RWPE2 (cell line): ENCODE results near the gene TOMM40L.

Experiments
- ATAC-seq: fragments of 200-7000 bp; cut with Tn5 transposase; 3 replicates; pipeline ENCODE4 v1.9.1; 2021; ENCODE audit warnings: low read depth
- DNase-seq: peaks from one replicate; pipeline ENCODE4 v3.0.0-alpha.2; 2020; ENCODE audit warnings: low spot score
- H3K27ac ChIP-seq: fragments of 450-650 bp; 2 replicates; pipeline ENCODE4 v1.5.1; 2017; ENCODE audit warnings: mild to moderate bottlenecking; ENCODE audit not compliant: poor library complexity, severe bottlenecking
- H3K27me3 ChIP-seq: fragments of 250-450 bp; sonication (Bioruptor Pico); 2 replicates; pipeline ENCODE4 v1.5.1; 2021; ENCODE audit warnings: mild to moderate bottlenecking, moderate library complexity; ENCODE audit not compliant: insufficient read depth, poor library complexity, severe bottlenecking
- H3K36me3 ChIP-seq: fragments of 250-450 bp; sonication (Bioruptor Pico); 2 replicates; pipeline ENCODE4 v1.5.1; 2020; ENCODE audit warnings: low read depth, mild to moderate bottlenecking, moderate library complexity
- H3K4me1 ChIP-seq: fragments of 250-450 bp; sonication (Bioruptor Pico); 2 replicates; pipeline ENCODE4 v1.5.1; 2021; ENCODE audit warnings: mild to moderate bottlenecking, moderate library complexity; ENCODE audit not compliant: insufficient read depth, poor library complexity, severe bottlenecking
- H3K4me3 ChIP-seq: fragments of 250-450 bp; sonication (Bioruptor Pico); 2 replicates; pipeline ENCODE4 v1.5.1; 2021; ENCODE audit warnings: mild to moderate bottlenecking, moderate library complexity; ENCODE audit not compliant: severe bottlenecking
- H3K9me3 ChIP-seq: fragments of 250-450 bp; sonication (Bioruptor Pico); 2 replicates; pipeline ENCODE4 v1.5.1; 2021; ENCODE audit warnings: mild to moderate bottlenecking, moderate library complexity; ENCODE audit not compliant: severe bottlenecking
- CTCF ChIP-seq: fragments of 450-650 bp; IDR thresholded peaks from one replicate; pipeline ENCODE4 v1.5.1; 2017; ENCODE audit warnings: mild to moderate bottlenecking, moderate library complexity; ENCODE audit not compliant: poor library complexity, severe bottlenecking

Gene TOMM40L

GRCh38 chr1:161259765-161260164 lies 33.9 kb downstream of the TOMM40L start:
- H3K4me1 ChIP-seq = peaks cover 9% of the 10 kb centered on the region
- H3K4me3 ChIP-seq = no peak overlapping the region
- H3K36me3 ChIP-seq = no peaks in the 10 kb centered on the region
- ATAC-seq (no peak), DNase-seq (no peak)
- H3K9me3 ChIP-seq = no peaks in the 10 kb centered on the region
- TF ChIP-seq CTCF = no peak
- no peak overlapping the region for H3K27ac ChIP-seq
- peaks cover 9% of the 10 kb centered on the region for H3K27me3 ChIP-seq

- Histone ChIP-seq H3K27ac (no peak overlapping the region), H3K9me3 (no peaks in the 10 kb centered on the region), H3K36me3 (no peaks in the 10 kb centered on the region), H3K27me3 (peaks cover 9% of the 10 kb centered on the region), H3K4me1 (peaks cover 9% of the 10 kb centered on the region), H3K4me3 (no peak overlapping the region)
- DNase-seq = no peak
- no peak for TF ChIP-seq CTCF
- ATAC-seq = peak; percentile 45; the same call in 2 of the 3 replicates
These were observed 34.8 kb downstream of the TOMM40L start for GRCh38 chr1:161260376-161261260.

GRCh38 chr1:161261261-161262235 lies 35.7 kb downstream of the TOMM40L start:
- ATAC-seq (no peak), DNase-seq (no peak)
- no peak for TF ChIP-seq CTCF
- Histone ChIP-seq H3K4me1 (peaks cover 9% of the 10 kb centered on the region), H3K27me3 (peaks cover 9% of the 10 kb centered on the region), H3K27ac (no peak overlapping the region), H3K4me3 (no peak overlapping the region), H3K36me3 (no peaks in the 10 kb centered on the region), H3K9me3 (no peaks in the 10 kb centered on the region)

- no peaks in the 10 kb centered on the region for H3K36me3 ChIP-seq
- ATAC-seq (no peak), DNase-seq (no peak)
- no peaks in the 10 kb centered on the region for H3K27me3 ChIP-seq
- H3K9me3 ChIP-seq = no peaks in the 10 kb centered on the region
- H3K27ac ChIP-seq = no peak overlapping the region
- TF ChIP-seq CTCF = no peak
- peaks cover 9% of the 10 kb centered on the region for H3K4me1 ChIP-seq
- H3K4me3 ChIP-seq = no peak overlapping the region
These were observed 39.4 kb downstream of the TOMM40L start for GRCh38 chr1:161265305-161265704.
